Left cardiac atrium (tissue), 4 donors: ENCODE measurements around the gene KTI12. TPM values are rescaled to one million over a fixed set of nuclear protein-coding genes. Genes with fewer than 3 reads are reported as not detected.
A peak's percentile ranks its signal among the peaks of the same experiment; 100 is the strongest.
"Not testable (repeated sequence)": the region's sequence is repeated elsewhere in the genome, so short reads cannot be mapped to it uniquely, and the experiment has no call there.

Experiments
- ATAC-seq, 2 donors: fragments of 200-7000 bp; cut with Tn5 transposase; one replicate each; pipeline ENCODE4 v1.9.1; 2020; ENCODE audit warnings: mild to moderate bottlenecking in 2 of 2, moderate library complexity in 2 of 2
- DNase-seq: peaks from one replicate; pipeline ENCODE4 v3.0.0-alpha.2; 2020
- intact Hi-C, 2 donors: fragments of 100-400 bp; cut with DNase I; formaldehyde crosslinking; loops; one replicate each; pipeline versions ENCODE4 v1.14.1 to v1.15.1; 2022 to 2023
- long read RNA-seq: library from polyadenylated mRNA; unstranded; transcript quantifications from one replicate; pipeline ENCODE4 v2.0.0, GENCODE V29; 2021
- total RNA-seq, 2 donors: library from RNA; stranded (reverse); fragmentation: NEBNext Ultra II Directional; extraction: Animal tissue kit (Norgen Biotek cat#: 25700); gene quantifications; one replicate each; pipeline ENCODE4 v1.2.1, GENCODE V29; 2021
- donor health status: DM: no; HTN: yes; CAD: no.
- donor health status: DM: no; HTN: yes; CAD: no; lungs with severe emphysema.
- donor health status: DM: yes; HTN: yes; CAD: no.
- donor health status: Dilated cardiomyopathy.

KTI12 gene, protein sequence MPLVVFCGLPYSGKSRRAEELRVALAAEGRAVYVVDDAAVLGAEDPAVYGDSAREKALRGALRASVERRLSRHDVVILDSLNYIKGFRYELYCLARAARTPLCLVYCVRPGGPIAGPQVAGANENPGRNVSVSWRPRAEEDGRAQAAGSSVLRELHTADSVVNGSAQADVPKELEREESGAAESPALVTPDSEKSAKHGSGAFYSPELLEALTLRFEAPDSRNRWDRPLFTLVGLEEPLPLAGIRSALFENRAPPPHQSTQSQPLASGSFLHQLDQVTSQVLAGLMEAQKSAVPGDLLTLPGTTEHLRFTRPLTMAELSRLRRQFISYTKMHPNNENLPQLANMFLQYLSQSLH
- total RNA-seq, result 1 to 10 TPM; 3.9 to 5.4 TPM
- long read RNA-seq, transcript KTI12-201 (1 exons, 1,714 nt), result major isoform, 14 of 14 reads
- long read RNA-seq, partial matches to known transcripts, result 0 of 14 reads
- long read RNA-seq, other reads (novel, unspliced or antisense), result 0 of 14 reads

DNA sequence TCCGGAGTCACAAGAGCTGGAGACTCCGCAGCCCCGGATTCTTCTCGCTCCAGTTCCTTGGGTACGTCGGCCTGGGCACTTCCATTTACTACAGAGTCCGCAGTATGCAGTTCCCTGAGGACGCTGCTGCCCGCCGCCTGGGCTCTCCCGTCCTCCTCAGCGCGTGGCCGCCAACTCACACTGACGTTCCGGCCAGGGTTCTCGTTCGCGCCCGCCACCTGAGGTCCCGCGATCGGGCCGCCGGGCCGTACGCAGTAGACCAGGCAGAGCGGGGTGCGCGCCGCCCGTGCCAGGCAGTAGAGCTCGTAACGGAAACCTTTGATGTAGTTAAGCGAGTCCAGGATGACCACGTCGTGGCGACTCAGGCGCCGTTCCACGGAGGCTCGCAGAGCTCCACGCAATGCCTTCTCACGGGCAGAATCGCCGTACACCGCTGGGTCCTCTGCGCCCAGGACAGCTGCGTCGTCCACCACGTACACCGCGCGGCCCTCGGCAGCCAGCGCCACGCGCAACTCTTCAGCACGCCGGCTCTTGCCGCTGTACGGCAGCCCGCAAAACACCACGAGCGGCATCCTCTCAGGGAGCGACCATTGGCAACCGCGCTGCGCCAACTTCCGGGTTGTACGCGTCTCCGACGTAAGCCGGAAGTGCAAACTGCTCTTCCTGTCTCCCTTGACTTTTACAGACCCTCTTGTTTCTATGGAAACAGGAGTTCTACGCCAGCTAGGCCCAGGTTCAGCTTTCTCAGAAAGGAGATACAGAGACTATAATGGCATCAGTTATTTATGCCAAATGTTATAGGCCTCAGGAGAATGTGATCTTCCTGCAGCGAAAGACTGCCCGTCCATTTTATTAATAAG is at the start of gene KTI12:
Gene KTI12 (minus strand): TSS at position 621 of the 860 bp plus-strand sequence. CDS start 49 bp downstream, at position 572.
- intact Hi-C loops, result no loop called here
- DNase-seq (peak; percentile 93), ATAC-seq (peak; percentile 96 to 98)

DNA sequence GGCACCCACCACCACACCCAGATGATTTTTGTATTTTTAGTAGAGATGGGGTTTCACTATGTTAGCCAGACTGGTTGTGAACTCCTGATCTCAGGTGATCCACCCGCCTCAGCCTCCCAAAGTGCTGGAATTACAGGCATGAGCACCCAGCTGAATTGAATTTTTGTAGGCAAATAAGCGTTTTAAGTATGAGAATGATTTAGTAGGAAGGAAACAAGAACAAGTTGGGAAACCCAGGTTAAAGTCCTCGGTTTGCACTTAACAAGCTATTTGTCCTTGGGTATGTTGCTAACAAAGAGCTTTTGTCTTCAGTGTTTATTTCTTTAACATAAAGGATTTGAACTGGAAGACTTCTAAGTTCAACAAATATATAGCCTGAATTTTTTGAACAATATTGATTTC is 46.4 kb upstream of the KTI12 start:
- intact Hi-C loops, result no loop called here
- DNase-seq (no peak), ATAC-seq (no peak)

DNA sequence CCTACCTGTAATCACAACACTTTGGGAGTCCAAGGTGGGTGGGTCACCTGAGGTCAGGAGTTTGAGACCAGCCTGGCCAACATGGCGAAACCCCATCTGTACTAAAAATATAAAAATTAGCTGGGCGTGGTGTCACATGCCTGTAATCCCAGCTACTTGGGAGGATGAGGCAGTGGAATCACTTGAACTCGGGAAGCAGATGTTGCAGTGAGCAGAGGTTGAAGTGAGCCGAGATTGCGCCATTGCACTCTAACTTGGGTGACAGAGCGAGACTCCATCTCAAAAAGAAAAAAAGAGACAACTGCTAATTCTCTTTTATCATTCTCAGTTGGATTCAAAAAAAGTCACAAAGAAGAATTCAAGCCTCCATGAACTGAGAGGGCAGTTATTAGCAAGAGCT is 43.7 kb upstream of the KTI12 start:
- ATAC-seq, intact Hi-C loops, DNase-seq: not testable (repeated sequence)

DNA sequence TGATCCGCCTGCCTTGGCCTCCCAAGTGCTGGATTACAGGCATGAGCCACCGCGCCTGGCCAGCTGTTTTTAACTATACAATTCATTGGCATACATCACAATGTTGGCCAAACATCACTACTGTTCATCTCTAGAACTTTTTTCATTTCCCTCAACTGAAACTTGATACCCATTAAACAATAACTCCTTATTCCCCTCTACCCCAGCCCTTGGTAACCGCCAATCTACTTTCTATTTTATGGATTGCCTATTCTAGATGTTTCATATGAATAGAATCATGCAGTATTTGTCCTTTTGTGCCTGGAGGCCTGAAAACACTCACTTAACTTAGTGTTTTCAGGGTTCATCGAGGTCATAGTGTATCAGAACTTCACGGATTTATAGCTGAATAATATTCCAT is 38.7 kb upstream of the KTI12 start:
- no peak for ATAC-seq
- intact Hi-C loops, result no loop called here
- no peak for DNase-seq

DNA sequence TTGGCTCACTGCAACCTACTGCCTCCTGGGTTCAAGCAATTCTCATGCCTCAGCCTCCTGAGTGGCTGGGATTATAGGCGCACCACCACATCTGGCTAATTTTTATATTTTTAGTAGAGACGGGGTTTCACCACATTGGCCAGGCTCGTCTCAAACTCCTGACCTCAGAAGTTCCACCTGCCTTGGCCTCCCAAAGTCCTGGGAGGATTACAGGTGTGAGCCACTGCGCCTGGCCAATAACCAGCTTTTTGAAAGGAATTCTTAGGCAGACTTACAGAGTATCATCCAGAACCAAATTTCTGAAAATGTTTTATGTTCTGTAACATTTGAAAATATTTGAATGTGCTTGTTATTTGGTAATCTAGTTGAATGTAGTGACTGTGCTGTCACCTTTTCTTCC is 37.1 kb upstream of the KTI12 start:
- DNase-seq (no peak), ATAC-seq (no peak)
- intact Hi-C loops, result no loop called here

DNA sequence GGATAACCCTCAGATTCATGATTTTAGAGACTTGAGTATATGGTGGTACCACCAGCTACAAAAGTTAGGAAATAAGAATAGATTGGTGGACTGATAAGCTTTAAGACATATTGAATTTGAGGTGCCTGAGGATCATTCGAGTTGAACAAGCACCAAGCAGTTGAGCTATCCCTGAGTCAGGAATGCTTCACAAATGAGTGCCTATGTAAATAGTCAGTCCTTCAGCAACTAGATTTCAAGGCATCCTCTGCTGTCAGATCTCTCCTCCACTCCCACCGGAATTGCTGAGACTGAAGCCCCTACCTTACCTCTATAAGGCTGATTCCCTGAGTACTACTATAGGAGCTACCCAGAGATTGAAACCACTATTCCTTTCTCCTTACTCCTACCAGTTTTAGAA is 29.6 kb upstream of the KTI12 start:
- DNase-seq (no peak), ATAC-seq (no peak)
- intact Hi-C loops, result no loop called here

DNA sequence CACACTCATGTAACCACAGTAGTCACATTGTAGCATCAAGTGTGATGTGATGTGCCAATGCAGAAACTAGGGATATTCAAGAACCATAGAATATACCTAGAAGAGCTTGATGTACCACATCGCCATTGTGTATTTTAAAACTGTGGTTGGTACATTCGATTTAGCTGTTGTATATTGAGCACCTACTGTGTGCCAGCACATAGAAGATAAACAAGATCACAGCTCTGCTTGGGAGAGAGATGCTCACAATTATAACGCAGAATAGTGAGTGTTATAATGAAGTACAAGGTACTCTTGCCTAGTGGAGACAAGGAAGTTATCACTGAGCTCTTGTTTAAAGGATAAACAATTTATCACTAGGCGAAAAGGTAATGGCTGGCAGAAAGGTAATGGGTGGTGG is 27.2 kb upstream of the KTI12 start:
- ATAC-seq (no peak), DNase-seq (no peak)
- intact Hi-C loops, result no loop called here

DNA sequence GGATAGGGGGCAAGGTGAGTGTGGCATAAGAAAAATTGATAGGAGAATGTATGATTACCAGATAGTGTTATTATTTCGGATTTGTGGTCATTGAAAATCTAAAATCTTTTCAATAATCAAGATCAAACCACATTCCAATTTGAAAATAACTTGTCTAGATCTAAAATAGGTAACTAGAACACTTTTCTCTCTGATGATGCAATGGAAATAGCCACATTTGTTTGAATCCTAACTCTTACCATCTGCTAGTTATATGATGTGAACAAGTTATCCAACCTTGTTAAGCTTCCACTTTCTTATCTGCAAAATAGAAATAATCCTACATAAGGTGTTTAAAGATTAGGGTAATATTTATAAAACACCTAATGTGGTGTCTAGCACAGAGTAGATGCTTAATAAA is 26.3 kb upstream of the KTI12 start:
- no peak for DNase-seq
- intact Hi-C loops, result no loop called here
- no peak for ATAC-seq

DNA sequence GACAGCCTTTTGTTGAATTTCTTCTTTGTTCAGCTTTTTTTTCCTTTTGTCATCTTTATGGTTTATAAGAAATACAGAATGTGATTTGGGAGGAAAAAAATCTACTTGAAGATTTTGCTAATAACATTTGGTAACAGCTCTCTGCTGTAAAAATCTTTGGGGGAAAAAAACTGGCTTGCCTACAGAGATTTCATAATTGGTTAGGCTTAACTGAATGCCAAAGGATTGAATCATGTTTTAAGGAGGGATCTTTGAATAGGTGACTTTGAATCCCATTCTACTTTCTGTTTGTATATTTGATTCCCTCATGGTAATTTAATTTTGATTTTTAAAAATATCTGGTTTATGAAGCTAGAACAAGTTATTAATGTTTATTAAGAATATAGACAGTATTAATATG is 25.7 kb upstream of the KTI12 start:
- ATAC-seq (no peak), DNase-seq (no peak)
- intact Hi-C loops, result no loop called here

DNA sequence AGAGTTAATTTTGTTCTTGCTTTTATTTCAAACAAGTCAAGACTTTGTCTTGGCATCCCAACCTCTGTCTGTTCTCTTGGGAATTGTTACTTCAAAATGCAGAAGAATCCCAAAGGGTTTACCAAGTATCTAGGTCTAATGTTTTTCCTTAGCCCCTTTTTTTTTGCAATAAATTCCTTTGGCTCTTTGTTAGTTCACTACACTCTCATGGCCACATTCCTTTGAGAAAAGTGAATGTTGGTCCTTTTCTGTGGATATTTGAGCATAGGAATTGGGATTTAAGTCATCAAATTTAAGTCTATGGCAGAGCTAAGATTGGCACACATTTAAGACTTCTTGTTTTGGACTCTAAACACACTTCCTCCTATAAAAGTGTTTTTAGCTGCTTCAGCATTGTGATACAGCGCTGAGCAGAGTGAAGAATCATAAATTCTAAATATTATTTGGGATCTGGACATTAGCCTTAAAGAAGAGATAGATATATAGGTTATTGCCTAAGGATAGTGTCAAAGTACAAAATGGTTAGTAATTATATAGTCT is 24.3 kb upstream of the KTI12 start:
- intact Hi-C loops, result no loop called here
- ATAC-seq, result no peak
- DNase-seq, result no peak

DNA sequence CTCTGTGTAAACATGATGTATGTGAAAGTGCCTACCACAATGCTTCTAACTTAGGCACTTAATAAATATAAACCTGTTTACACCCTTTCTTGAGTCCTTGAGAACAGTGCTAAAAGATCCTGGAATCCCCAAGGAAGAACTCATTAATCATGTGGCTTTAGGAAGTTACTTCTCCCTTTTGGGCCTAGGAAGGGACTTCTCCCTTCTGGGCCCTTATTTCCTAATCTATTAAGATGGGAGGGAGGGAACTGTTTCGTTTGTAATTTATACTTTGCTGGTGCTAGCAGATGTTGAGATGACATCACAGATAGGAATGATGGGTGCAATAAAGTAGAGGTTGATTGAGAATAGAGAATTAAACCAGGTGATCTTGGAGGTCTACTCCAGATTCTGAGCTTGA is 23.6 kb upstream of the KTI12 start:
- ATAC-seq (no peak), DNase-seq (no peak)
- intact Hi-C loops, result no loop called here

DNA sequence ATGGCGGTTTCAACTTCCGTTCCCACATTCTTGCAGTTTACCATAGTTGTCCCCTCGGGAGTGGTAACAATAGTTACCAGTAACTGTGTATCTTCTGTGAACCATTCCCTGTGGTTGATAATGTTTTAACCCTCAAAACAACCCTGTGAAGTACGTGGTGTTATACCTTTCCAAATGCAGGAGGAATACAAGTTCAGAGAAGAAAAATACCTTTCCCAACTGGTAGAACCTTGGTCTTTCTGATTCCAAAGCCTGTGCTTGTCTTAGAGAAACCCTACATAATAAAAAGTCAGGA is 23.3 kb upstream of the KTI12 start:
- ATAC-seq (no peak), DNase-seq (no peak)
- intact Hi-C loops, result no loop called here

DNA sequence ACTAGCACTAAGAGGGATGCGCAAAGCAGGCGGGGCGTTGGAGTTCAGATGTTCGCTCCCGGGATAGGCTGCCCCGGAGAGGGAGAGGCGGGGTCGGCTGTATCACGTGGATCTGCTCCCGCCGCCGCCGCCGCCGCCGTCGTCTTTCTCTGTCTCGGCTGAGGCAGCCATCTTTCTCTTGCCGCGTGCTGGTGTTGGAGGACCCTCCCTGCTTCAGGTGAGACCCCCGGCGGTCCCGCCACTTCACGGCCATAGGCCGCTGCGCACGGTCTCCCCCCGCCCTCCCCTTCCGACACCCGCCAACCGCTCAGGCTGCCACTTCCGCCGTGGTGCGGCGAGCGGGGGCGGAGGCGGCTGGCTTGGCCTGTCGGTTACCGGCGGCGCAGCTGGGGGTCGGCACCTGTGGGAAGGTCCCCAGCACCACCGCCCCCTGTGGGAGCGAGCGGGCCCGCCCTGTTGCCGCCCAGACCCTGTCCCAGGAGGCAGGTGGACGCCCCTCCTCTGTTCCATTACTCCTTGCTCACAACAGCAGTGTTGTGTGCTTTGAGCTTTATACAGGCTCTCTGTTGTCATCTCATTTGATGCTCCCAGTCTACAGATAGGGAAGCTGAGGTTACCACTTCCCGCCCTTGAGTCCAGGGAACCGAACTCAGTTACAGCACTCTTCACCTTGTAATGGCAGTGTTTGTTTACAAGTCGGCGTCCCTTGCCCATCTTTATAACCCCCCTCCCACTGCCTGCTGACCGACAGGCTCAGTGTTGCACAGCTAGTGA is 22.7 kb upstream of the KTI12 start, which contains the start of gene BTF3L4:
Gene BTF3L4 (plus strand): TSS at position 133 of the 774 bp plus-strand sequence. CDS start 3,553 bp downstream, outside the sequence.
- DNase-seq (peak; percentile 97), ATAC-seq (peak; percentile 98)
- intact Hi-C loops, result no loop called here

DNA sequence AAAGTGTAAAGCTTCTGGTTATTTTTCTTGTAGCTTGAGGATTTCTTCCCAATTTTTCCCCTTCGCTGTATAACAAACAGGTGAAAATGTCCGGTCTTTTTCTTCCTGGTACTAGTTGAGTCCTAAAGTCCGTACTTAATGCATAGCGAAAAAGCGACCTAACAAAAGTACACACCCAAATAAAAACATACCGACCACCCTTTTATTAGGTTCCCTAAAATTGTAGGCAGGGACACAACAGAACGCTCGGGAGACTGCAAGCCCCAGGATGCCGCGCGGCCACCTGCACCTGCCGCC is 22.2 kb upstream of the KTI12 start:
- ATAC-seq (no peak), DNase-seq (no peak)
- intact Hi-C loops, result no loop called here

DNA sequence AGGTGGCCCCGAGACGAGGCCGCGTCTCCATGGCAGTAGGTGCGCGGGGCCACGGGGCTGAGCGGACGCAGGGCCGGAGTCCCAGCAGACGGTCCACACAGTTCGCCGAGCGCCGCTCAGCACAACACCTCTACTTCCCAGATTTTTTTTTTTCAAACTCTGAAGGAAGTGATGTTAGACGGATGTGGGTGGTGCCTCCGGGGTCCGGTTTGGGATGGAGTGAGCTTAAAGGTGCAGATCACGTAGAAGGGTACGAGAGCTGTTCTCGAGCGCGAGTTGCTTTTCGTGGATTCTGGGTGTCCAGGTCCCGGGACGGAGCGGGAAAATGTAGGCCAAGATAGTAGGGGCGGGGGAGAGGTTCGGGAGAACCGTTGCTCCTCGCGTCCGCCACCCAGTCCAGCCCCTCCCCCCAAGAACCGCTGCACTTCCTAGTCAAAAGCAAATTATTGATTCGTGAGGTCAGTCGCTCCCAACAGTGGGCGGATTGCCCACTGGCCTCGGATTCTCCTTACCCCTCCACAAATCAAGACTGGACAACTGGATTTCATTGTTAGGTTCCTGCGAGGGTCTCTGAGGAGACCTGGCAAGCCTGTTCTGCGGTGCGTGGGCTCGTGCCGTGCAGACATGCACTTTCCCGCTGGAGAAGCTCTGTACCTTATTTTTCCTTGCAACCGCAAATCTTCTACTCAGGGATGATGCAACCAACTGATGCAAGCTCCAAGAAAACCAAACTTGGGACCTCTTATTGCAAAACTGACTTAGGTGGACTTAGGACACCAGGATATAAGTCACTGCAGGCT is 21.7 kb upstream of the KTI12 start, which contains the start of gene TXNDC12:
Gene TXNDC12 (minus strand): TSS at position 126 of the 800 bp plus-strand sequence. CDS start 95 bp downstream, at position 31.
- intact Hi-C loops, result no loop called here
- DNase-seq, result peak; percentile 85
- peak; percentile 87 to 90 for ATAC-seq

DNA sequence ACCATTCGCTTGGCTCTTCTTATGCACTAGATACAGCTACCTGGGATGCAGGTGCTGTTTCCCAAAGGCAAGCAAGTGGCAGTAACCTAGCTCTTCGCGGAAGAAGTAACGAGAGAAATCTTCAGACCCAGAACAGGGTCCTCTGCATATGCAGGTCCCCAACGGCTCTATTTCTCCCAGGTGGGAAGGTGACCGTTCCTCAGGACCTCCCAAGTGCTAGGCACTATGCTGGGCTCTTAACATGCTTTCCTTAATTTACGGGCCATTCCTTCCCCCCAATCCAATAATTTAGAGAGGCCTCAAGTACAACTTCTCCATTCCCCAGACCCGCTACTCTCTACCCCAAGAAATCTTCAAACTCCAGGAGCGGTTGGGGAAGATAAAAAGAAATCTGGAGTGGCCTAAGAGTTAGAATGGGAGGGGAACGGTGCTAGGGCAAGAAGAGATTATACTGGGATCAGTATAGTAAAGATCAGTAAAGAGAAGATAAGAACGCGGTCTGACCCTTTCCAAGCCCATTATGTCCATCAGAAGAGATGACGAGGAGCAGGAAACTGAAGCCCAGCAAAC is 21.0 kb upstream of the KTI12 start:
- no peak for ATAC-seq
- intact Hi-C loops, result no loop called here
- no peak for DNase-seq

DNA sequence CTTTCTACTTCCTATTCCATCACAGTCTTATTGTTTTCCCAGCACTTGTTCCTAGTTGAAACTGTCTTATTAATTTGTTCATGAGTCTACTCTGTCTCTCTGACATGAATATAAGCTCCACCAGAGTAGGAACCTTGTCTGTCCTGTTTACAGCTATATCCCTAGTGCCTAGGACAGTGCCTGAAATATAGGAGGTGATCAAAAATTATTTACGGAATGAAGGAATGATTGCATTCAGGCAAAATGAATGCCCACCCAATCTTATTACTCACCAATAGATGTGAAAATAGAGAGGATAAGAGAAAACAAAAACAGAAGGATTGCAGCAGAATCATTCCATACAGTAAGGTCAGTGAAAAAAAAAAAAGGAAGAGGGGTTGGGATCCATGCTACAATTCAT is 20.3 kb upstream of the KTI12 start:
- DNase-seq, result no peak
- intact Hi-C loops, result no loop called here
- ATAC-seq, result no peak

DNA sequence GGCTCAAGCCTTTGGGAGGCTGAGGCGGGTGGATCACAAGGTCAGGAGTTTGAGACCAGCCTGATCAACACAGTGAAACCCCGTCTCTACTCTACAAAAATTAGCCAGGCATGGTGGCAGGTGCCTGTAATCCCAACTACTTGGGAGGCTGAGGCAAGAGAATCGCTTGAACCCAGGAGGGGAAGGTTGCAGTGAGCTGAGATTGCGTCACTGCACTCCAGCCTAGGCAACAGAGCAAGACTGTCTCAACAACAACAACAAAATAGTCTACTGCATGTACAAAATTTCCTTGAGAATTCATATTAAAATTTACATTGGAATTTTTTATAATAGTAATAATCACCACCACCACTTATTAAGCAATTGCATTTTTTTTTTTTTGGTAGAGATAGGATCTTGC is 15.7 kb upstream of the KTI12 start:
- intact Hi-C loops, DNase-seq, ATAC-seq: not testable (repeated sequence)
